ENCODE measurements around the gene TSPAN11. TPM values are rescaled to one million over a fixed set of nuclear protein-coding genes. Genes with fewer than 3 reads are reported as not detected.
"Not testable (repeated sequence)": the region's sequence is repeated elsewhere in the genome, so short reads cannot be mapped to it uniquely, and the experiment has no call there.

Gene TSPAN11
- total RNA-seq, 1 experiment from 2014 or later, result not detected

- TF ChIP-seq CTCF (IDR thresholded peaks at IDR 0.05; ENCODE audit: insufficient read depth in 1 of 2, low read depth in 1 of 2, low read length in 1 of 2, severe bottlenecking in 1 of 2, unreplicated experiment in 1 of 2), result peak in 1 of 2 experiments; percentile 4
- BruUV-seq (replicated peaks), result no TSS peak
- Mint-ChIP-seq H3K27ac (ENCODE audit: unreplicated experiment) (no peak overlapping the region), H3K4me3 (ENCODE audit: unreplicated experiment) (no peak overlapping the region), H3K27me3 (ENCODE audit: insufficient read depth, unreplicated experiment) (peaks cover 2% of the 10 kb centered on the region), H3K4me1 (ENCODE audit: low read depth, unreplicated experiment) (peaks cover 9% of the 10 kb centered on the region), H3K9me3 (ENCODE audit: unreplicated experiment) (peaks cover 2% of the 10 kb centered on the region), H3K36me3 (ENCODE audit: insufficient read depth, unreplicated experiment) (no peaks in the 10 kb centered on the region)
- Histone ChIP-seq H3K27me3 (replicated peaks; ENCODE audit: control insufficient read depth, insufficient read depth, low read length) (no peaks in the 10 kb centered on the region), H3K4me1 (peaks cover 7% of the 10 kb centered on the region; the same call in 1 of the 2 replicates), H3K36me3 (ENCODE audit: control insufficient read depth, insufficient read depth, low read length) (no peaks in the 10 kb centered on the region), H3K4me3 (ENCODE audit: low read depth, low read length) (no peak overlapping the region), H3K9me3 (no peaks in the 10 kb centered on the region)
- DNase-seq, result peak in 1 of 2 experiments; percentile 36
- CTCF ChIA-PET, result interaction anchor here (0.7 to 1.6 kb wide), 6 partner anchors 16 to 213 kb away, joined by 3 to 6 read pairs (median 4); no protein-coding TSS in a partner anchor
- intact Hi-C loops (cut with micrococcal nuclease; ENCODE audit: unreplicated experiment), result loop anchor here (2.0 kb wide), 1 partner anchor 51 kb away; the partner anchor contains the start of gene DDX11
- POLR2A ChIA-PET, result no interaction called here
Measured at GRCh38 chr12:31021809-31022494, 95.4 kb downstream of the TSPAN11 start.

- ChIA-PET CTCF (interaction anchor here (1.0 kb wide), 1 partner anchor 14 kb away, joined by 4 read pairs; no protein-coding TSS in a partner anchor), POLR2A (no interaction called here)
- no peak overlapping the region for H3K4me3 Mint-ChIP-seq (ENCODE audit: unreplicated experiment)
- no peak overlapping the region for H3K4me3 ChIP-seq (ENCODE audit: low read depth, low read length)
- H3K9me3 ChIP-seq, result peaks cover 5% of the 10 kb centered on the region; the same call in 1 of the 2 replicates
- BruUV-seq (replicated peaks), result no TSS peak
- peaks cover 9% of the 10 kb centered on the region for H3K4me1 Mint-ChIP-seq (ENCODE audit: low read depth, unreplicated experiment)
- H3K9me3 Mint-ChIP-seq (ENCODE audit: unreplicated experiment), result peaks cover 10% of the 10 kb centered on the region
- H3K27me3 Mint-ChIP-seq (ENCODE audit: insufficient read depth, unreplicated experiment), result no peaks in the 10 kb centered on the region
- H3K36me3 ChIP-seq (ENCODE audit: control insufficient read depth, insufficient read depth, low read length), result no peaks in the 10 kb centered on the region
- peaks cover 7% of the 10 kb centered on the region; the same call in 1 of the 2 replicates for H3K4me1 ChIP-seq
- intact Hi-C loops (cut with micrococcal nuclease; ENCODE audit: unreplicated experiment), result loop anchor here (2.0 kb wide), 1 partner anchor 50 kb away; the partner anchor contains the start of gene DDX11
- TF ChIP-seq CTCF (IDR thresholded peaks at IDR 0.05; ENCODE audit: insufficient read depth in 1 of 2, low read depth in 1 of 2, low read length in 1 of 2, severe bottlenecking in 1 of 2, unreplicated experiment in 1 of 2), result no peak
- DNase-seq, result no peak
- H3K27ac Mint-ChIP-seq (ENCODE audit: unreplicated experiment), result no peak overlapping the region
- no peaks in the 10 kb centered on the region for H3K36me3 Mint-ChIP-seq (ENCODE audit: insufficient read depth, unreplicated experiment)
- no peaks in the 10 kb centered on the region for H3K27me3 ChIP-seq (replicated peaks; ENCODE audit: control insufficient read depth, insufficient read depth, low read length)
Measured at GRCh38 chr12:31023271-31023724, 96.8 kb downstream of the TSPAN11 start.

GRCh38 chr12:31026202-31026601 lies 99.7 kb downstream of the TSPAN11 start:
- POLR2A ChIA-PET, result no interaction called here
- Mint-ChIP-seq H3K36me3 (ENCODE audit: insufficient read depth, unreplicated experiment) (no peaks in the 10 kb centered on the region), H3K4me3 (ENCODE audit: unreplicated experiment) (no peak overlapping the region), H3K27ac (ENCODE audit: unreplicated experiment) (no peak overlapping the region), H3K27me3 (ENCODE audit: insufficient read depth, unreplicated experiment) (peaks cover 2% of the 10 kb centered on the region), H3K4me1 (ENCODE audit: low read depth, unreplicated experiment) (peaks cover 9% of the 10 kb centered on the region), H3K9me3 (ENCODE audit: unreplicated experiment) (peaks cover 10% of the 10 kb centered on the region)
- no peak for TF ChIP-seq CTCF (IDR thresholded peaks at IDR 0.05; ENCODE audit: insufficient read depth in 1 of 2, low read depth in 1 of 2, low read length in 1 of 2, severe bottlenecking in 1 of 2, unreplicated experiment in 1 of 2)
- Histone ChIP-seq H3K36me3 (ENCODE audit: control insufficient read depth, insufficient read depth, low read length) (no peaks in the 10 kb centered on the region), H3K4me1 (peaks cover 7% of the 10 kb centered on the region; the same call in 1 of the 2 replicates), H3K4me3 (ENCODE audit: low read depth, low read length) (no peak overlapping the region), H3K27me3 (replicated peaks; ENCODE audit: control insufficient read depth, insufficient read depth, low read length) (no peaks in the 10 kb centered on the region), H3K9me3 (peaks cover 5% of the 10 kb centered on the region; the same call in 1 of the 2 replicates)
- BruUV-seq (replicated peaks), result no TSS peak
- DNase-seq, result no peak
- intact Hi-C loops (cut with micrococcal nuclease; ENCODE audit: unreplicated experiment), result no loop called here
- CTCF ChIA-PET, result interaction anchor here (0.7 kb wide), 1 partner anchor 1735 kb away, joined by 5 read pairs; no protein-coding TSS in a partner anchor

- H3K36me3 Mint-ChIP-seq (ENCODE audit: insufficient read depth, unreplicated experiment); H3K4me1 Mint-ChIP-seq (ENCODE audit: low read depth, unreplicated experiment); H3K9me3 Mint-ChIP-seq (ENCODE audit: unreplicated experiment); H3K27ac Mint-ChIP-seq (ENCODE audit: unreplicated experiment); H3K36me3 ChIP-seq (ENCODE audit: control insufficient read depth, insufficient read depth, low read length); intact Hi-C loops (cut with micrococcal nuclease; ENCODE audit: unreplicated experiment); H3K4me1 ChIP-seq; H3K4me3 Mint-ChIP-seq (ENCODE audit: unreplicated experiment); CTCF ChIA-PET; H3K27me3 Mint-ChIP-seq (ENCODE audit: insufficient read depth, unreplicated experiment); BruUV-seq (replicated peaks); DNase-seq; H3K27me3 ChIP-seq (replicated peaks; ENCODE audit: control insufficient read depth, insufficient read depth, low read length); H3K4me3 ChIP-seq (ENCODE audit: low read depth, low read length); POLR2A ChIA-PET; H3K9me3 ChIP-seq: not testable (repeated sequence)
Measured at GRCh38 chr12:31027006-31027405, 100.5 kb downstream of the TSPAN11 start.
